ENCODE data around the gene ARMC5.

DNA sequence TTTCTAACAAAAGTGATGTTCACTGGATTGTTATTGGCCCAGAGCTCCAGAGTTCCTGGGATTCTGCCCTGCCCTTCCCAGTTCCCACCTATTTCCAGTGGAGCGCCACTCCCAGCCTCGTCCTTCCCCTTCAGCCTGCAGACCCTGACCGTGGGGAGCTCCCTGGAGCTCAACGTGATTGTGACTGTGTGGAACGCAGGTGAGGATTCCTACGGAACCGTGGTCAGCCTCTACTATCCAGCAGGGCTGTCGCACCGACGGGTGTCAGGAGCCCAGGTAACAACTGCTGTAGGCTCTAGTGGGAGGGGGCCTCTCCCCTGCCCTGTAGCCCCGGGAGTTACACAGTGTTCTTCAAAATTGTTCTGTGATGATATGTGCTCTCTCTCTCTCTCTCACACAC is 42.9 kb upstream of the ARMC5 start:
- TF ChIP-seq YY1 (IDR thresholded peaks at IDR 0.05; ENCODE audit: insufficient read depth, insufficient read length) (no peak), ZNF274 (IDR thresholded peaks at IDR 0.05; ENCODE audit: low read depth, low read length) (no peak), SUZ12 (IDR thresholded peaks at IDR 0.05; ENCODE audit: extremely low read depth, insufficient read depth, insufficient read length) (no peak)
